Bronchial epithelial cell (primary cell): Measurements from ENCODE around the gene ADAM15. TPM values are rescaled to one million over a fixed set of nuclear protein-coding genes. Genes with fewer than 3 reads are reported as not detected.

ENCODE experiments used
- DNase-seq: peaks from one replicate; pipeline ENCODE4 v3.0.0-alpha.2; 2010; ENCODE audit warnings: low read depth
- FAIRE-seq: peaks from 2 replicates; lab custom pipeline; 2011; peaks lifted over from hg19 to GRCh38; lab: Jason Lieb, UNC
- H3K27me3 ChIP-seq: 2 replicates; pipeline ENCODE4 v1.5.1; 2011; ENCODE audit warnings: low read length; ENCODE audit not compliant: control insufficient read depth, insufficient read depth
- H3K36me3 ChIP-seq: 2 replicates; pipeline ENCODE4 v1.5.1; 2011; ENCODE audit warnings: low read length; ENCODE audit not compliant: control insufficient read depth, insufficient read depth
- H3K4me3 ChIP-seq: 2 replicates; pipeline ENCODE4 v1.5.1; 2011; ENCODE audit warnings: mild to moderate bottlenecking, low read depth, low read length, control low read depth
- total RNA-seq: library from RNA; depleted of rRNA; stranded (reverse); fragments of >200 nt; gene quantifications from 2 replicates; pipeline ENCODE4 v1.2.1, GENCODE V29; 2014
- TF ChIP-seq, protein P1 (sequence below): IDR thresholded peaks from 2 replicates; pipeline ENCODE4 v1.5.1; 2011; ENCODE audit warnings: mild to moderate bottlenecking, moderate library complexity, low read length, control low read depth, inconsistent platforms; ENCODE audit not compliant: insufficient read depth, severe bottlenecking

The ADAM15 gene
- total RNA-seq, 1 donor from 2014 or later: 181 TPM

GRCh38 chr1:155082301-155083051 lies 31.4 kb downstream of the ADAM15 start:
- no peak for DNase-seq
- FAIRE-seq: no peak
- no peak overlapping the region for H3K4me3 ChIP-seq
- peaks cover 9% of the 10 kb centered on the region for H3K27me3 ChIP-seq
- H3K36me3 ChIP-seq: peaks cover 3% of the 10 kb centered on the region
- TF ChIP-seq, protein P1, sequence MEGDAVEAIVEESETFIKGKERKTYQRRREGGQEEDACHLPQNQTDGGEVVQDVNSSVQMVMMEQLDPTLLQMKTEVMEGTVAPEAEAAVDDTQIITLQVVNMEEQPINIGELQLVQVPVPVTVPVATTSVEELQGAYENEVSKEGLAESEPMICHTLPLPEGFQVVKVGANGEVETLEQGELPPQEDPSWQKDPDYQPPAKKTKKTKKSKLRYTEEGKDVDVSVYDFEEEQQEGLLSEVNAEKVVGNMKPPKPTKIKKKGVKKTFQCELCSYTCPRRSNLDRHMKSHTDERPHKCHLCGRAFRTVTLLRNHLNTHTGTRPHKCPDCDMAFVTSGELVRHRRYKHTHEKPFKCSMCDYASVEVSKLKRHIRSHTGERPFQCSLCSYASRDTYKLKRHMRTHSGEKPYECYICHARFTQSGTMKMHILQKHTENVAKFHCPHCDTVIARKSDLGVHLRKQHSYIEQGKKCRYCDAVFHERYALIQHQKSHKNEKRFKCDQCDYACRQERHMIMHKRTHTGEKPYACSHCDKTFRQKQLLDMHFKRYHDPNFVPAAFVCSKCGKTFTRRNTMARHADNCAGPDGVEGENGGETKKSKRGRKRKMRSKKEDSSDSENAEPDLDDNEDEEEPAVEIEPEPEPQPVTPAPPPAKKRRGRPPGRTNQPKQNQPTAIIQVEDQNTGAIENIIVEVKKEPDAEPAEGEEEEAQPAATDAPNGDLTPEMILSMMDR: no peak

DNA sequence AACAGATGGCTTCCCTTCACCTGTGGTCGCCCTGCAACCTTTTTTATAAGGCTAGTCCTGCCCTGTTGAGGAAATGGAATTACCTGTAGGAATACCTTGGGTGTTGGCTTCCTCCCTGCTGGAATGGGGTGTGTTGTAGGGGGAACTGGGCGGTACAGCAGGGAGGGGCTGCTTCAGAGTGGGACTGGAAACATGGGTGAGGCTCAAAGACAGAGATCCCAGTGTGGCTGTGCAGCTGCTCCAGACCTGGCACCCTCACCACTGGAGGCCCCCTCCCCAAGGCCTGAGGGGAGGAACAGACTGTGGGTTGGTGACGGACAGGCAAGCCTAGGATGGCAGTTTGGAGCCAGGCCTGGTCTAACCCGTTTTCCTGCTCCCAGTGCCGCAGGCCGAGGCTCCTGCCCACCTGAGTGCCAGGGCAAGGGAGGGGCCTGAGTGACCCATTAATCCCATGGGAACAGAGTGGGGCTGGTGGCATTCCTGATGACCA lies 32.0 kb downstream of the ADAM15 start:
- TF ChIP-seq, protein P1: no peak
- DNase-seq (no peak), FAIRE-seq (no peak)
- Histone ChIP-seq H3K27me3 (peaks cover 9% of the 10 kb centered on the region), H3K4me3 (no peak overlapping the region), H3K36me3 (peaks cover 3% of the 10 kb centered on the region)

GRCh38 chr1:155083865-155084721 lies 33.0 kb downstream of the ADAM15 start:
- FAIRE-seq: no peak
- Histone ChIP-seq H3K27me3 (peaks cover 9% of the 10 kb centered on the region), H3K36me3 (peaks cover 3% of the 10 kb centered on the region), H3K4me3 (peak overlapping the region; percentile 67)
- TF ChIP-seq, protein P1: peak; percentile 53
- peak; percentile 56 for DNase-seq

DNA sequence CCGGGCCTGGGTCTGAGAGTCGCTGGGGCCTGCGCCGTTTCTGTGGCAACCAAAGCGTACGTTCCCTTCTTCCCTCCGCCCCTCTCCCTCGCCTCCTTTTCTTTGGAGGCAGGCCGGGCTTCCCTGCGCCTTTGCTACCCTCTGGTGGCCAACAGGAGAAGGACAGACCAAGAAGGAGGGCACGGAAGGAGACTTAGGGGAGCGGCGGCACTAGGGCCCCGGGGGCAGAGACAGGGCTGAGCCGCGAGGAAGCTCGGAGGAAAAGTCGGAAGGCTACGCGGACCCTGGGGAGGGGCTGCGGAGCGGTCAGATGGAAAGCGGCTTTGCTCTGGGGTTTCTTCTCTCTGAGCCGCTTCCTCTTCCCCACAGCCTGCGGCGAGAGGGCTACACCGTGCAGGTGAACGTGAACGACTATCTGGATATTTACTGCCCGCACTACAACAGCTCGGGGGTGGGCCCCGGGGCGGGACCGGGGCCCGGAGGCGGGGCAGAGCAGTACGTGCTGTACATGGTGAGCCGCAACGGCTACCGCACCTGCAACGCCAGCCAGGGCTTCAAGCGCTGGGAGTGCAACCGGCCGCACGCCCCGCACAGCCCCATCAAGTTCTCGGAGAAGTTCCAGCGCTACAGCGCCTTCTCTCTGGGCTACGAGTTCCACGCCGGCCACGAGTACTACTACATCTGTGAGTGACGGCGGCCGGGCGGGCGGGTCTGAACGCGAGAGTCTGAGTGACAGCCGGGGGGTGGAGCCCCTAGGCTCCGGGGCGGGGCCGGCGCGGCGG lies 33.8 kb downstream of the ADAM15 start:
- DNase-seq: peak; percentile 82
- FAIRE-seq: no peak
- Histone ChIP-seq H3K36me3 (peaks cover 3% of the 10 kb centered on the region), H3K27me3 (peaks cover 9% of the 10 kb centered on the region), H3K4me3 (peak overlapping the region; percentile 67)
- TF ChIP-seq, protein P1: peak; percentile 89

- peaks cover 3% of the 10 kb centered on the region for H3K36me3 ChIP-seq
- FAIRE-seq: no peak
- TF ChIP-seq, protein P1: no peak
- H3K27me3 ChIP-seq: peaks cover 7% of the 10 kb centered on the region
- H3K4me3 ChIP-seq: peak overlapping the region; percentile 67
- peak; percentile 73 for DNase-seq
Measured at GRCh38 chr1:155085504-155086127, 34.5 kb downstream of the ADAM15 start.
